GM06990 (cell line): ENCODE results near the gene ADRB2.

Source experiments
- DNase-seq: peaks from one replicate; pipeline ENCODE4 v3.0.0-alpha.2; 2011; ENCODE audit not compliant: insufficient read length; ENCODE audit errors: extremely low read depth
- H3K27me3 ChIP-seq: replicated peaks from 2 replicates; pipeline ENCODE4 v1.6.0; 2011; ENCODE audit warnings: low read length; ENCODE audit not compliant: control insufficient read depth, insufficient read depth
- H3K36me3 ChIP-seq: 2 replicates; pipeline ENCODE4 v1.5.1; 2011; ENCODE audit warnings: low read length; ENCODE audit not compliant: control insufficient read depth, insufficient read depth
- H3K4me3 ChIP-seq: replicated peaks from 2 replicates; pipeline ENCODE4 v1.5.1; 2011; ENCODE audit warnings: low read depth, mild to moderate bottlenecking, control low read depth, low read length
- CTCF ChIP-seq: IDR thresholded peaks from 2 replicates; pipeline ENCODE4 v1.5.1; 2011; ENCODE audit warnings: low read length, control low read depth, mild to moderate bottlenecking, inconsistent platforms; ENCODE audit not compliant: insufficient read depth, poor library complexity, severe bottlenecking

ADRB2 gene

GRCh38 chr5:148843510-148844318 is 17.3 kb downstream of the ADRB2 start:
- DNase-seq = no peak

GRCh38 chr5:148844433-148845280 is 18.2 kb downstream of the ADRB2 start:
- DNase-seq = no peak
- no peak for TF ChIP-seq CTCF
- H3K27me3 ChIP-seq = peaks cover 2% of the 10 kb centered on the region
- no peaks in the 10 kb centered on the region for H3K36me3 ChIP-seq
- no peak overlapping the region for H3K4me3 ChIP-seq

More at GRCh38 chr5:148843510-148844318, 17.3 kb downstream of the ADRB2 start:
- no peak overlapping the region for H3K4me3 ChIP-seq
- TF ChIP-seq CTCF = no peak
- no peaks in the 10 kb centered on the region for H3K36me3 ChIP-seq
- H3K27me3 ChIP-seq = peaks cover 2% of the 10 kb centered on the region

GRCh38 chr5:148846930-148847329 is 20.5 kb downstream of the ADRB2 start:
- TF ChIP-seq CTCF = no peak
- no peak for DNase-seq
- no peak overlapping the region for H3K4me3 ChIP-seq
- peaks cover 2% of the 10 kb centered on the region; the same call in 1 of the 2 replicates for H3K27me3 ChIP-seq
- H3K36me3 ChIP-seq = no peaks in the 10 kb centered on the region

- no peak overlapping the region for H3K4me3 ChIP-seq
- H3K36me3 ChIP-seq = no peaks in the 10 kb centered on the region
- no peak for TF ChIP-seq CTCF
- no peaks in the 10 kb centered on the region for H3K27me3 ChIP-seq
- DNase-seq = no peak
Measured at GRCh38 chr5:148847456-148847855, 21.0 kb downstream of the ADRB2 start.

- Histone ChIP-seq H3K36me3 (no peaks in the 10 kb centered on the region), H3K27me3 (no peaks in the 10 kb centered on the region), H3K4me3 (no peak overlapping the region)
- no peak for DNase-seq
- TF ChIP-seq CTCF = no peak
Measured at GRCh38 chr5:148848393-148849031, 22.1 kb downstream of the ADRB2 start.
